Left lung (tissue), 10 donors: ENCODE measurements around the gene CDH4. TPM values are rescaled to one million over a fixed set of nuclear protein-coding genes. Genes with fewer than 3 reads are reported as not detected.

Experiments used
- ATAC-seq: fragments of 200-7000 bp; cut with Tn5 transposase; one replicate; pipeline ENCODE4 v1.9.1; 2020; ENCODE audit warnings: moderate library complexity
- DNase-seq, 4 donors: peaks; one replicate each; pipeline ENCODE4 v3.0.0-alpha.2; 2013 to 2020
- H3K27ac ChIP-seq, 2 donors: fragments of 200-600 bp; sonication (generic) in 1 of 2; one replicate each; pipeline versions ENCODE4 v1.5.0 to v1.8.0; 2020 to 2021
- H3K27me3 ChIP-seq, 2 donors: fragments of 200-600 bp; sonication (generic) in 1 of 2; one replicate each; pipeline versions ENCODE4 v1.5.0 to v1.8.0; 2020 to 2021
- H3K36me3 ChIP-seq, 2 donors: fragments of 200-600 bp; sonication (generic) in 1 of 2; one replicate each; pipeline versions ENCODE4 v1.5.0 to v1.8.0; 2020 to 2021
- H3K4me1 ChIP-seq, 2 donors: fragments of 200-600 bp; one replicate each; pipeline ENCODE4 v1.8.0; 2021
- H3K4me3 ChIP-seq, 2 donors: fragments of 200-600 bp; sonication (generic) in 1 of 2; one replicate each; pipeline versions ENCODE4 v1.5.0 to v1.8.0; 2020 to 2021; ENCODE audit warnings: mild to moderate bottlenecking in 1 of 2
- H3K9me3 ChIP-seq, 2 donors: fragments of 200-600 bp; sonication (generic) in 1 of 2; one replicate each; pipeline versions ENCODE4 v1.5.0 to v1.8.0; 2020 to 2021
- CTCF ChIP-seq, 2 donors: fragments of 200-600 bp; sonication (generic) in 1 of 2; IDR thresholded peaks; one replicate each; pipeline versions ENCODE4 v1.5.0 to v1.8.0; 2021; ENCODE audit warnings: antibody characterized with exemption in 2 of 2
- intact Hi-C, 2 donors: fragments of 100-400 bp; cut with DNase I; formaldehyde crosslinking; loops; one replicate each; pipeline versions ENCODE4 v1.11.2 to v1.14.2; 2022
- polyA plus RNA-seq, 6 donors: library from polyadenylated mRNA; unstranded; fragments of 120-200 nt; gene quantifications; one replicate each; pipeline ENCODE4 v1.2.1, GENCODE V29; 2013; ENCODE audit not compliant: insufficient read length in 6 of 6
- total RNA-seq, 2 donors: library from RNA; stranded (reverse); fragmentation: NEBNext Ultra II Directional; extraction: Animal tissue kit (Norgen Biotek cat#: 25700); gene quantifications; one replicate each; pipeline ENCODE4 v1.2.1, GENCODE V29; 2021
- donor health status: DM: no; HTN: yes; CAD: no.
- donor health status: DM: no; HTN: no; CAD: no.

Gene CDH4
- total and polyA plus RNA-seq, 8 donors = 0.24 to 10.8 (median 5.1) TPM

GRCh38 chr20:61557621-61558020, 305.6 kb downstream of the CDH4 start:
- Histone ChIP-seq H3K36me3 (no peaks in the 10 kb centered on the region), H3K9me3 (peaks cover 0 to 30% of the 10 kb centered on the region in 2 donors), H3K27me3 (peaks cover 0 to 13% of the 10 kb centered on the region in 2 donors), H3K4me1 (no peaks in the 10 kb centered on the region), H3K4me3 (no peak overlapping the region), H3K27ac (no peak overlapping the region)
- intact Hi-C loops = no loop called here
- no peak for TF ChIP-seq CTCF (IDR thresholded peaks at IDR 0.05)
- DNase-seq = no peak
- no peak for ATAC-seq

DNA sequence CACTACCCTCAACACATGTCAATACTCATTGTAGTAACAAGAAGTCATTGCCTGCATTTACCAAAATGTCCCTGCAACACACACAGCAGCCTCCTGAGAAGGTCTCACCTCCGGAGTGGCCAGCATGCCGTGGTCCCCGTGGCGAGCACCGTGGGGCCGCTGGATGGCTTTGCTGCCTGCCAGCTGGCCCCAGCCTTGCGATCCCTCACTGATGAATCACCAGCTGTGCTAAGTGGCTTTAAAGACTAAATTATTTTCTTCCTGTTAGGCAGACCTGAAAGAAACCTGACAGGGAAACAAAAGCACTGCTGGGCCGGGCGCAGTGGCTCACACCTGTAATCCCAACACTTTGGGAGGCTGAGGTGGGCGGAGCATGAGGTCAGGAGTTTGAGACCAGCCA, 306.7 kb downstream of the CDH4 start:
- no peak overlapping the region for H3K27ac ChIP-seq
- H3K4me3 ChIP-seq = no peak overlapping the region
- DNase-seq (no peak), ATAC-seq (no peak)
- intact Hi-C loops = no loop called here
- no peaks in the 10 kb centered on the region for H3K4me1 ChIP-seq
- H3K27me3 ChIP-seq = peaks cover 0 to 13% of the 10 kb centered on the region in 2 donors
- H3K9me3 ChIP-seq = peaks cover 0 to 34% of the 10 kb centered on the region in 2 donors
- TF ChIP-seq CTCF (IDR thresholded peaks at IDR 0.05) = no peak
- H3K36me3 ChIP-seq = no peaks in the 10 kb centered on the region

- intact Hi-C loops = no loop called here
- peaks cover 0 to 28% of the 10 kb centered on the region in 2 donors for H3K9me3 ChIP-seq
- ATAC-seq (no peak), DNase-seq (no peak)
- H3K36me3 ChIP-seq = no peaks in the 10 kb centered on the region
- peaks cover 0 to 13% of the 10 kb centered on the region in 2 donors for H3K27me3 ChIP-seq
- no peak for TF ChIP-seq CTCF (IDR thresholded peaks at IDR 0.05)
- no peak overlapping the region for H3K4me3 ChIP-seq
- no peak overlapping the region for H3K27ac ChIP-seq
- H3K4me1 ChIP-seq = no peaks in the 10 kb centered on the region
These were observed 307.8 kb downstream of the CDH4 start for GRCh38 chr20:61559706-61560315.

- Histone ChIP-seq H3K9me3 (peaks cover 0 to 23% of the 10 kb centered on the region in 2 donors), H3K4me3 (no peak overlapping the region), H3K27ac (no peak overlapping the region), H3K36me3 (no peaks in the 10 kb centered on the region), H3K27me3 (peaks cover 0 to 13% of the 10 kb centered on the region in 2 donors), H3K4me1 (no peaks in the 10 kb centered on the region)
- ATAC-seq (peak; percentile 39), DNase-seq (peak in 1 of 4 donors; percentile 21)
- TF ChIP-seq CTCF (IDR thresholded peaks at IDR 0.05) = no peak
- intact Hi-C loops = no loop called here
These were observed 308.3 kb downstream of the CDH4 start for GRCh38 chr20:61560361-61560853.

GRCh38 chr20:61561111-61561830, 309.2 kb downstream of the CDH4 start:
- DNase-seq (no peak), ATAC-seq (no peak)
- Histone ChIP-seq H3K27ac (no peak overlapping the region), H3K36me3 (no peaks in the 10 kb centered on the region), H3K27me3 (peaks cover 0 to 13% of the 10 kb centered on the region in 2 donors), H3K4me3 (no peak overlapping the region), H3K4me1 (no peaks in the 10 kb centered on the region), H3K9me3 (peaks cover 0 to 23% of the 10 kb centered on the region in 2 donors)
- intact Hi-C loops = no loop called here
- TF ChIP-seq CTCF (IDR thresholded peaks at IDR 0.05) = no peak
